Raji (cell line): ENCODE data around the gene RBM10.

Experiments used
- POLR2A ChIP-seq: IDR thresholded peaks from 2 replicates; pipeline ENCODE4 v1.6.1; 2011; ENCODE audit warnings: low read depth, low read length, control low read depth; ENCODE audit not compliant: insufficient read depth

The RBM10 gene

DNA sequence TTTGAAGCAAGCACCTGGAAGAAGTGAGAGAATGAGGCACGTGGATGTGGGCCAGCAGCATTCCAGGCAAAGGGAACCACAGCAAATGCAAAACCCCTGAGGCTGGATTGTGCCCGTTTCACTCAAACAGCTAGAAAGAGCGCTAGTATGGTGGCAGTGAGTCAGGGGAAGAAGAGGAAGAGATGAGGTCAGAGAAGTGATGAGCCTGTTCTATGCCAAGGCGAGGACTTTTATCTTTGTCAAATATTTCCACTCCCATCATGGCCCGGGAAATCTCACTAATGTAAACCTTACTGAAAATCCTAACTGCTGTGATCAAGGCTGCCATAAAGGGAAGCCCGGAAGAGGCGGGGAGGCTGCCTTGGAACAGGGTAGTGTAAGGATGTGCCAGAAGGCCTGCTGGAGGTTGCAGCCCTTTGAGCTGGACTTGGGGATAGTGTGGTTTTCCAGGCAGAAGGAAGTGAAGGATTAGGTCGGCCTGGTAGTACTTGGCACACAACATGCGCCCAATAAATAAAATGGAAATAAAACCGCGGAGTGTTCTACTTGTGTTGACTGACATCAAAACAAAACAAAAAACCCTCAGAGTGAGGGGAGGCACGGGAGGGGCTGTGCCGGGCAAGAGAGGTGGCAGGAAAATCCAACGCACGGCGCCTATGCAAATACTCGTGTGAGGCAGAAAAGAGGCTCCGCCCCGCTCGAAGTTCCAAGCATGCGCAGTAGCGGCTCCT is 72.3 kb downstream of the RBM10 start:
- no peak for TF ChIP-seq POLR2A

DNA sequence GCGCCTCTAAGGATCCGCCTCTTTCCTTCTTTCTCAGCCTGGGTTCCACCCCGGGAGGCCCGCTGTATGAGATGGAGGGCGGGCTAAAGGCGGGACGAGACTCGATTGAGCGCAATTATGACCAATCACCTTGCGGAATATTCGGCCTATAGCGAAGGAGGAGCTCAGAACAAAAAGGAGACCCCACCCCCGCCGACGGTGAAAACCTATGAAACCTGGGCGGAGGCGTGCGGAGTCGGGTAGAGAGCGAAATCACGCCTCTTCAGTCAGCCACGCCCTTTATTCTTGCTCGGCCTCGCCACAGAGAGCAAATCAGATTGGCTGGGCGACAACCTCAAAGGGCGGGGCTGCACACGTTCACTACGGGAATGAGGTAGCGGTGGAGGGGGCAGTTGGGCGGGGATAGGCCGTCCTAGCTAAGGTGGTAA is 72.8 kb downstream of the RBM10 start:
- TF ChIP-seq POLR2A: no peak

DNA sequence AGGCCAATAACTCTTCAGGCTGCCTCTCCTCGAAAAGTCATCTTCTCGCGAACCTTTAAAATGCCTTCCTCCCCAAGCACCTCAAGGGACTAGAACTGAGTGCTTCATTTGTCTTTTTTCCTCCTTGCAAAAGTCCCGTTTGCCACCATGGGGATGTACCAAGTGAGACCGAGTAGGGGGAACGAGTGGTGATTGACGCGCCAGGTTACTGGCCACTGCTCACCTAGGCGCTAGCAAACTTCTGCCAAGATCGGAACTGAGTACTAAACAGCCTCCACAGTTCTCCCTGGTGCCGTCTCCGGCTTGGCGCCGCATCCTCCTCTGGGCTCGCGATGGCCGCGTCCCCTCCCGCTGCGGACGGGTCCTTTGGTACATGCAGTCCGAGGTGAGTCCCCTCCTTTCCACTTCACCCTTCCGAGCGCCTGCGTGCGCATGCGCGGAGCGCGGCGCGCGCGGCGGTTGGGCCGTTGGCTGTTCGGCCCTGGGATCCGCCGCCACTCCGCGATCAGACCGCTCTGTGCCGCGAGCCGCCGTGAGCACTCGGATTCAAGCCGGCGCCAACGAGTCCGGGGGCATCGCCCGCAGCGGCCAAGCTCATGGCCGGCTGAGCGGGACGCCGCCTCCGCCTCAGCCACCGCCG is 73.4 kb downstream of the RBM10 start, which contains the start of gene CDK16:
Gene CDK16, plus strand, starts transcription at position 402 of the 640 bp plus-strand sequence. CDS start 4,877 bp downstream, outside the sequence.
- peak; percentile 69 for TF ChIP-seq POLR2A

DNA sequence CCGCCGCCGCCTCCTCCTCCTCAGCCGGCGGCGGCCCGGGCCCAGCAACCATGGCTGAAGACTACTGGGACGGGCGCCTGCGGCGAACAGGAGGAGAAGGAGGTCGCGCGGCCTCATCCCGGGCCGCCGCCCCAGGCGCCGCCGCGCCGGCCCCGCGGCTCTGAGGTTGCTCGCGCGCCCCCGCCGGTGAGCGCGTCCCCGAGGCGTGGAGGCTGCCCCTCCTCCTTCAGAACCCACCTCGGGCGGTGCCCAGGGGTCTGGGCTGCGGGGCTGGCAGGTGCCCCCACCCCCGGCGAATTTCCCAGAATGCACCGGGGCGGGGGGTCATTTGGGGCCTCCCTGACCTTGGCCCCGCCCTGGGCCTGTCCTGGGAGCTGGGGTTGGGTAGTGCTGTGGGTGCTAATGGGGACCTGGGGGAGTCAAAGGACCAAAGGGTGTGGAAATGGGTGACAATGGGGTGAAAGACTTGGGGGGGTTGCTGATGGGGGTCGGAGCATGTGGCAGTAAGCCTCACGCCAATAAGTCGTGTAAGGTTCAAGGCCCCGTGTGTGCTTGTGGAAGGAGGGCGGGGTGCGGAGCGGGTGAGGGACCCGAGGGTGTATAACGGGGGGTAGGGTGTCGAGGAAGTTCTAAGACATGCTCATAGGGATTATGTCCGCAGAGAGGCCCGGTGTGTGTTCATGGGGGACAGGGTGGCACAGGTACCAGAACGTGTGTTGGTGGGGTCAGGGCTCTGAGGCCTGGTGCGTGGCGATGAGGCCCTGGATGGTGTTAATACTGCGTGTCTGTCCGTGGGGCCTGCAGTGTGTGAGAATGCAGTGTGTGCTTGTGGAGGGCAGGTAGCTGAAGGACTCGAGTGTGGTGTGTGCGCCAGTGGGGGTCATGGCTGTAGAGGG is 74.1 kb downstream of the RBM10 start:
- peak; percentile 33 for TF ChIP-seq POLR2A

DNA sequence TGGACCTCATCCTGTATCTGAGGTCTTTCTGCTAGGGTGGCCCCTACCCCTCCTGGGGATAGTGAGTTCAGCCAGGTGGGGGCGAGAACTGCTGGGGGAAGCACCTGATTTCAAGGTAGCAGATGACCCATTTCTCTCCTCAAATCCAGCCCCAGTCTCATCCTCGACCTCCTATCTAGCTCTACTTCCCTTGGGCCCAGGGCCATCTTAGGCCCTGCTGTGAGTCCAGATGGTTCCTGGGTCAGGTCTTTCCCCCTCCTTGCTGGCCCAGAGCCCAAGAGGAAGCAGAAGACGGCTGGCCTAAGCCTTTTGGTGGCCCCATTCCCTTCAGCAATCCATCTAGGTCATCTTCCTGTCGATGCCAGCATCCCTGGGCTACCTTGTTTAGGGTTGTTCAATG is 76.7 kb downstream of the RBM10 start:
- no peak for TF ChIP-seq POLR2A

DNA sequence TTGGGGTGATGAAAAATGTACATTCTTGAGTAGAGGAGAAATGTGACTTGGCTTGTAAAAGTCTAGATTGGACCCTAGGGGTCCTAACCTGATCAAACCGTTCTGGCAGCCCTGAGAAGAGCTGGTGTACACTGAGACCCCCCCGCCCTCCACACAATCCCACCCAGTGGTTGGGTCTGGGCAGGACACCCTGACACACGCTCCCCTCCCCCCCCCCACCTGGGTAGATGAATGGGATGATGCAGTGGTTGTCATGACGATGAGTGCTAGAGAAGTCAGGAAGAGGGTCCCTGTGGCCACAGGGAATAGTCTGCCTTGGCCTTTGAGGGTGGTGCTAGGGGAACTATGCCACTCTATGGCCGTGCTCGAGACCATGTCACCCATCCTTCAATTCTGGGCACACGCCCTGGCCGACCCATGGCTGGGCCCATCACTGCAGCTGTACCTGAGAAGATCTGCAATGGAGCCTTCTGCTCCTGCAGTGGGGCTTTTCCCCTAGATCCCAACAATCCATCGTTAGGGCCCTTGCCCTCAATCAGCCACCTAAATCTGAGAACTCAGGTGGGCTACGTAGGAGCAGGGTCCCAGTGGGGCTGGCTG is 77.8 kb downstream of the RBM10 start:
- TF ChIP-seq POLR2A: no peak

DNA sequence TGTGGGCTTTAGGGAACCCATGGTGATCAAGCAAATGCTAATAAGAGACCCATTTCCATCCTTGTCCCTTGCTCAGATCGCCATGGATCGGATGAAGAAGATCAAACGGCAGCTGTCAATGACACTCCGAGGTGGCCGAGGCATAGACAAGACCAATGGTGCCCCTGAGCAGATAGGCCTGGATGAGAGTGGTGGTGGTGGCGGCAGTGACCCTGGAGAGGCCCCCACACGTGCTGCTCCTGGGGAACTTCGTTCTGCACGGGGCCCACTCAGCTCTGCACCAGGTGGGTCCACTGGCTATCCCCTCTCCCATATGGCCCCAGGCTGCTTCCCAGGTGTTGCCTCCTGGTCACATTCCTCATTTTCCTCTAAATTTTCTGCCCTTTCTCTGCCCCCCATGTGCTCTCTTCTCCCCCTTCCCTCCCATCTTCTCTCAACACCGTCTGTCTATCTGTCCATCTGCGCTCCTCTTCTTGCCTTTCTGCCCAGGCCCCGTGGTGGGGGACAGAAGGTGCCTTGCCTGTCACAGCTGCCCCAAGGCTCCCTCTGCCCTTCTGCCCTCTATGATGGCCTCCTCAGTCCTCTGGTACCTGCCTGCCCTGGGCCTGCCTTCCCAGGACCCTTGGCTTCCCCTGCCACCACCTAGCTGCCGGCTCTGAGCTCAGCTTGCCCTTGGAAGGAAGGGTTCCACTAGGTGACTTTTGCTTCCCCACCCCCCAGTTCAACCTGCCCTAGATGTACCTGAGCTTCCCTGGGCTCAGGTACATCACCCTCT is 78.6 kb downstream of the RBM10 start:
- no peak for TF ChIP-seq POLR2A

DNA sequence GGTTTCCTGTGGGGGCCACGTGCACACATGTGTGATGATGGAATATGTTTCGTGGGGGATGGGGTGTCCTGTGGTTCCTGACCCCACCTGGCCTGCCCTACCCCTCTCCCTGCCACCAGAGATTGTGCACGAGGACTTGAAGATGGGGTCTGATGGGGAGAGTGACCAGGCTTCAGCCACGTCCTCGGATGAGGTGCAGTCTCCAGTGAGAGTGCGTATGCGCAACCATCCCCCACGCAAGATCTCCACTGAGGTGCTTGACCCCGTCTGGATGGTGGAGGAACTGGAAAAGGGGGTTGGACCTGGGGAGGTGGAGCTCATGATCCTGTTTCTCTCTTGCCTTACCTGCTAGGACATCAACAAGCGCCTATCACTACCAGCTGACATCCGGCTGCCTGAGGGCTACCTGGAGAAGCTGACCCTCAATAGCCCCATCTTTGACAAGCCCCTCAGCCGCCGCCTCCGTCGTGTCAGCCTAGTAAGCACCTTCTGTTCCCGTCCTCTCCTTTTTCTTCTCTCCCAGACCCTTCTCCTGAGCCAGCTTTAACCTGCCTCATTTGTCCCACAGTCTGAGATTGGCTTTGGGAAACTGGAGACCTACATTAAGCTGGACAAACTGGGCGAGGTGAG is 79.4 kb downstream of the RBM10 start:
- no peak for TF ChIP-seq POLR2A

DNA sequence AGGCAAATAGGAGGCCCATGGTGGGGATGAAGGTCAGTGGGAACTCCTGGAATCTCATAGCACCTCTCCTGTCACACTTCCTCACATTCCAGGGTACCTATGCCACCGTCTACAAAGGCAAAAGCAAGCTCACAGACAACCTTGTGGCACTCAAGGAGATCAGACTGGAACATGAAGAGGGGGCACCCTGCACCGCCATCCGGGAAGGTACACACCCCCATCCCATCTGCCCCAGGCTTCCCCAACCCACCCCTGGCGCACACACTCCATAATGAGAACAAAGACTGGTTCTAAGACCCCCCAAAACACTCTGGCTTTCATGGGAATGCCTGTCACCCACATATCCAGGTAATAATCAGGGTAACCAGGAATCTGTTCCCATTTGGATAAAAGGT is 79.9 kb downstream of the RBM10 start:
- no peak for TF ChIP-seq POLR2A

DNA sequence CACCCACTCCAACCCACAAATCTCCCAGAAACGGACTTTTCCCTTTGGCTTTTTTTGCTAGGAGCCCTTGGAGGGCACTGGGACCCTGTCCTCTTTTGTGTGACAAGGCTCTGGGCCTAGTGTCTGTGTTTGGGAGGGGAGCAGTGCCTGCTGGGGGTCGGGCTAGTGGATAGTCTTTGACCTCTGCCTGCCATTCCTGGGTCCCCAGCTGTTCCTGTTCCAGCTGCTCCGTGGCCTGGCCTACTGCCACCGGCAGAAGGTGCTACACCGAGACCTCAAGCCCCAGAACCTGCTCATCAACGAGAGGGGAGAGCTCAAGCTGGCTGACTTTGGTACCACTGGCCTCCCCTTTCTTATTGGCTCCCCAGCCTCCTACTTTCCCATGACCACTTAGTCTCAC is 81.0 kb downstream of the RBM10 start:
- TF ChIP-seq POLR2A: no peak

DNA sequence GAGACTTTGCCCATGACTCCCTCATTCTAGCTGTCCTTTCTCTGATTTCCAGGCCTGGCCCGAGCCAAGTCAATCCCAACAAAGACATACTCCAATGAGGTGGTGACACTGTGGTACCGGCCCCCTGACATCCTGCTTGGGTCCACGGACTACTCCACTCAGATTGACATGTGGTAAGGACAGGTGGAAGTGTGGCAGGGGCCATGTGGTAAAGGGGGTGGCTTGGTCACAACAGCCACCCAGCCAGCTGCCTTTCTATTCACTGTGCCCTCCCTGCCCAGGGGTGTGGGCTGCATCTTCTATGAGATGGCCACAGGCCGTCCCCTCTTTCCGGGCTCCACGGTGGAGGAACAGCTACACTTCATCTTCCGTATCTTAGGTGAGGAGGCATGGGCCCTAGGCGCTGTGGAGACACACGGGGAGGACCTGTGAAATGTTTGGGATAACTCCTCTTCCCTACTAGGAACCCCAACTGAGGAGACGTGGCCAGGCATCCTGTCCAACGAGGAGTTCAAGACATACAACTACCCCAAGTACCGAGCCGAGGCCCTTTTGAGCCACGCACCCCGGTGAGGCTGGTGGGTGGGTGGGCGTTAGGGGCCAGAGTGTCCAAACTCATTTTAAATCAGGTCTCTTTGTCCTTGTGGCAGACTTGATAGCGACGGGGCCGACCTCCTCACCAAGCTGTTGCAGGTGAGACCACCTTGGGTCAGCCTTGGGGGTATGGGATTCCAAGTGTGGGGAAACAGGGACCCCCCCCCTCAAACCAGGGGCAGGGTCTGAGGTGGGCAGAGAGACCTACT is 81.7 kb downstream of the RBM10 start:
- no peak for TF ChIP-seq POLR2A

DNA sequence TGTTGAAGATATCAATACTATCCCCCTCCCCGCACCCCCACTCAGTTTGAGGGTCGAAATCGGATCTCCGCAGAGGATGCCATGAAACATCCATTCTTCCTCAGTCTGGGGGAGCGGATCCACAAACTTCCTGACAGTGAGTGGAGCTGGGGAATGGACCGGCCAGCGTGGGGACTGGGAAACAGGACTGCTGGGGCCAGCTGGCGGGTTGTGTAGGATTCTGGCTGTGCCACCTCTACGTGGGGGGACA is 82.2 kb downstream of the RBM10 start:
- TF ChIP-seq POLR2A: no peak

DNA sequence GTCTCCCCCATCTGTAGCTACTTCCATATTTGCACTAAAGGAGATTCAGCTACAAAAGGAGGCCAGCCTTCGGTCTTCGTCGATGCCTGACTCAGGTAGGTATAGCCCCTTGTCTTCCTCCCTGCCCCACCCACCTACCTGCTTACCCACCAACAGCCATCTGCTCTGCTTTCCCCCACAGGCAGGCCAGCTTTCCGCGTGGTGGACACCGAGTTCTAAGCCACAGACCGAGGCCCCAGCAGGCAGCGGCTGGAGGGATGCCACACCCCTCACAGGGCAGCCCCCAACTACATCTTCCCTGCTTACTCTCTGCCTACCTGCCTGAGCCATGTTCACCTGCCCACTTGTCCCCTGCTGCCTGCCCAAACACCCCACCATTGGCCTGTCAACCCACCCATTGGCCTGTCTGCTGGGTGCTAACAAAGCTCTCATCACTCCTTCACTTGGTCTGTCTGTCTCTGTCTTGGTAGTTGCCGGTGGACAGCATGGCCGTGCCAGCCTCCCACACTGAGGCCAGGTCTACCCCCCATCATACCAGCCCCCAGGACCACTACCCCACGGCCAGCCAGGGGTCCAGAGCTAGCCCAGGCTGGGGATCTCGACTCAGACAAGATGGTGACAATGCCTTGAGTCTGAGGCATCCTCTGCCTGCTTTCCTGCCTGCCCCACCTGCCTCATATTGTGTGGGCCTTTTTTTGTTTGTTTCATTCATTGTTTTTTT is 83.7 kb downstream of the RBM10 start:
- TF ChIP-seq POLR2A: no peak
